ENCODE measurements around the gene SLC39A6.

The SLC39A6 gene

GRCh38 chr18:36157441-36157840 lies 28.3 kb upstream of the SLC39A6 start:
- H3K27me3 ChIP-seq (replicated peaks; ENCODE audit: control insufficient read depth, insufficient read depth, low read length) = no peaks in the 10 kb centered on the region
- H3K36me3 ChIP-seq (ENCODE audit: control insufficient read depth, insufficient read depth, low read length) = peaks cover 11% of the 10 kb centered on the region
- no peak overlapping the region for H3K4me3 ChIP-seq (replicated peaks; ENCODE audit: low read depth, low read length)
- DNase-seq (ENCODE audit: extremely low read depth, insufficient read length) = no peak
- TF ChIP-seq, protein P1, sequence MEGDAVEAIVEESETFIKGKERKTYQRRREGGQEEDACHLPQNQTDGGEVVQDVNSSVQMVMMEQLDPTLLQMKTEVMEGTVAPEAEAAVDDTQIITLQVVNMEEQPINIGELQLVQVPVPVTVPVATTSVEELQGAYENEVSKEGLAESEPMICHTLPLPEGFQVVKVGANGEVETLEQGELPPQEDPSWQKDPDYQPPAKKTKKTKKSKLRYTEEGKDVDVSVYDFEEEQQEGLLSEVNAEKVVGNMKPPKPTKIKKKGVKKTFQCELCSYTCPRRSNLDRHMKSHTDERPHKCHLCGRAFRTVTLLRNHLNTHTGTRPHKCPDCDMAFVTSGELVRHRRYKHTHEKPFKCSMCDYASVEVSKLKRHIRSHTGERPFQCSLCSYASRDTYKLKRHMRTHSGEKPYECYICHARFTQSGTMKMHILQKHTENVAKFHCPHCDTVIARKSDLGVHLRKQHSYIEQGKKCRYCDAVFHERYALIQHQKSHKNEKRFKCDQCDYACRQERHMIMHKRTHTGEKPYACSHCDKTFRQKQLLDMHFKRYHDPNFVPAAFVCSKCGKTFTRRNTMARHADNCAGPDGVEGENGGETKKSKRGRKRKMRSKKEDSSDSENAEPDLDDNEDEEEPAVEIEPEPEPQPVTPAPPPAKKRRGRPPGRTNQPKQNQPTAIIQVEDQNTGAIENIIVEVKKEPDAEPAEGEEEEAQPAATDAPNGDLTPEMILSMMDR (IDR thresholded peaks at IDR 0.05; ENCODE audit: insufficient read depth, low read length, poor library complexity, severe bottlenecking) = no peak

GRCh38 chr18:36155851-36156757 lies 27.0 kb upstream of the SLC39A6 start:
- Histone ChIP-seq H3K4me3 (replicated peaks; ENCODE audit: low read depth, low read length) (no peak overlapping the region), H3K36me3 (ENCODE audit: control insufficient read depth, insufficient read depth, low read length) (peaks cover 10% of the 10 kb centered on the region), H3K27me3 (replicated peaks; ENCODE audit: control insufficient read depth, insufficient read depth, low read length) (no peaks in the 10 kb centered on the region)
- TF ChIP-seq, protein P1 (IDR thresholded peaks at IDR 0.05; ENCODE audit: insufficient read depth, low read length, poor library complexity, severe bottlenecking) = no peak
- no peak for DNase-seq (ENCODE audit: extremely low read depth, insufficient read length)

- DNase-seq (ENCODE audit: extremely low read depth, insufficient read length) = no peak
- peaks cover 10% of the 10 kb centered on the region for H3K36me3 ChIP-seq (ENCODE audit: control insufficient read depth, insufficient read depth, low read length)
- TF ChIP-seq, protein P1 (IDR thresholded peaks at IDR 0.05; ENCODE audit: insufficient read depth, low read length, poor library complexity, severe bottlenecking) = no peak
Observed at GRCh38 chr18:36153771-36154170, 24.6 kb upstream of the SLC39A6 start.

DNA sequence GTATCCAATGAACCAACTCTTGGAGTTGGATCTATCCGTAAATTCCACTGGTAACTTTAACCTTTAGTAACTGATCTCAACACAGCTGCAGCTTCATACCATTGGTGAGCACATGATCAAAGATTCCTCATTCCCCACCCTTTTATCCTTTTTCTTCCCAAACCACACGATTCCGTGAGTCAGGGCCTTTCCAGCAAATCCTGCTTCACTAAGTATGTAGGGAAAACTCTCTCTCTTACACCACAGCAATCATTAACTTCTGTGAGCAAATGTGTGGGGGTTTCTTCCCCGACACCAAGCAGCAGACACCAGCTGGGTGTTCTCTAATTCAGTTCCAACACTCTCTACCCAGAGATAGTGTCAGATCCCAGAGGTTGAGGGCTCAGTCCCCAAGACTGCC lies 24.1 kb upstream of the SLC39A6 start:
- Histone ChIP-seq H3K4me3 (replicated peaks; ENCODE audit: low read depth, low read length) (no peak overlapping the region), H3K36me3 (ENCODE audit: control insufficient read depth, insufficient read depth, low read length) (peaks cover 12% of the 10 kb centered on the region), H3K27me3 (replicated peaks; ENCODE audit: control insufficient read depth, insufficient read depth, low read length) (no peaks in the 10 kb centered on the region)
- DNase-seq (ENCODE audit: extremely low read depth, insufficient read length) = no peak
- TF ChIP-seq, protein P1 (IDR thresholded peaks at IDR 0.05; ENCODE audit: insufficient read depth, low read length, poor library complexity, severe bottlenecking) = no peak

More at GRCh38 chr18:36153771-36154170, 24.6 kb upstream of the SLC39A6 start:
- H3K4me3 ChIP-seq (replicated peaks; ENCODE audit: low read depth, low read length) = no peak overlapping the region
- H3K27me3 ChIP-seq (replicated peaks; ENCODE audit: control insufficient read depth, insufficient read depth, low read length) = no peaks in the 10 kb centered on the region

GRCh38 chr18:36152781-36153180 lies 23.6 kb upstream of the SLC39A6 start:
- no peak for DNase-seq (ENCODE audit: extremely low read depth, insufficient read length)
- TF ChIP-seq, protein P1 (IDR thresholded peaks at IDR 0.05; ENCODE audit: insufficient read depth, low read length, poor library complexity, severe bottlenecking) = no peak
- Histone ChIP-seq H3K36me3 (ENCODE audit: control insufficient read depth, insufficient read depth, low read length) (peaks cover 13% of the 10 kb centered on the region), H3K27me3 (replicated peaks; ENCODE audit: control insufficient read depth, insufficient read depth, low read length) (no peaks in the 10 kb centered on the region), H3K4me3 (replicated peaks; ENCODE audit: low read depth, low read length) (no peak overlapping the region)
